ENCODE data around the gene SLC26A1.
A peak's percentile ranks its signal among the peaks of the same experiment; 100 is the strongest.
"Not testable (repeated sequence)": the region's sequence is repeated elsewhere in the genome, so short reads cannot be mapped to it uniquely, and the experiment has no call there.

The SLC26A1 gene

DNA sequence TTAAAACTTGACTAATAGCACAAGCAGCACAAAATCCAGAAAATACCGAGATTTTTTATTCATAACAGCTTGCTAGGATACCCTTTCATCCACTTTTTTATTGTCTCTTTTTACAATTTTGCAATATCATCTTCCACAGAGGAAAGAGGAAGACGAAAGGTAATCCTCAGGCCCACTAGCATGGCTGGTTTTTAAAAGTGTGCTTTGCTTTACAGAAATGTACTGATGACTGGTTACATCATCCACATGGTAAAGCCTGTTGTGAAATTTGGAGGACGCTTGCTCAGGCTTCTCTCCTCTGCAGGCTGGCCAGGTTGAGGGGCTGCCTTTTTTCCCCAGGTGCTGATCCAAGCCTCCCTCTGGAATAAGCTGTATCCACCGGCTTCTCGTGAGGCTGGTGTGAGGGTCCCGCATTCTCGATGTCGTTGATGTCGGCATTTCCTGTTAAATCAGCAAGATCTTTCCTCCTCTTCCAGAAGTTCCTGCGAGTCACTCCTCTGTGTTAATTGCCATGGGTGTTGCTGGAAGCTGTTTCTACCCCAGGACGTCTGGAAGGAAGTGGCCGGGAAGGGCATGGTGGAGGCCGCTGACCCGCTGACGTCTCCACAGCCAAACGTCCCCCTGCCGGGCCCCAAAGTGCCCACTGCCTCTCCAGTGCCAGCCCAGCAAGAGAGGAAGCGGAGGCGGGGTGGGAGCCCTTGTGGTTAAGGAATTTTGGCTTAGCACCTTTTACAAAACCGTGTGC lies 14.1 kb downstream of the SLC26A1 start:
- peak; percentile 35 for DNase-seq

DNA sequence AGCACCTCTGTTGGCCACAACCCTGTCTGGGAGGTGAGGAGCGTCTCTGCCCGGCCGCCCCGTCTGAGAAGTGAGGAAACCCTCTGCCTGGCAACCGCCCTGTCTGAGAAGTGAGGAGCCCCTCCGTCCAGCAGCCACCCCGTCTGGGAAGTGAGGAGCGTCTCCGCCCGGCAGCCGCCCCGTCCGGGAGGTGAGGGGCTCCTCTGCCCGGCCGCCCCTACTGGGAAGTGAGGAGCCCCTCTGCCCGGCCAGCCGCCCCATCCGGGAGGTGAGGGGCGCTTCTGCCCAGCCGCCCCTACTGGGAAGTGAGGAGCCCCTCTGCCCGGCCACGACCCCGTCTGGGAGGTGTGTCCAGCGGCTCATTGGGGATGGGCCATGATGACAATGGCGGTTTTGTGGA lies 17.2 kb downstream of the SLC26A1 start:
- DNase-seq = not testable (repeated sequence)

DNA sequence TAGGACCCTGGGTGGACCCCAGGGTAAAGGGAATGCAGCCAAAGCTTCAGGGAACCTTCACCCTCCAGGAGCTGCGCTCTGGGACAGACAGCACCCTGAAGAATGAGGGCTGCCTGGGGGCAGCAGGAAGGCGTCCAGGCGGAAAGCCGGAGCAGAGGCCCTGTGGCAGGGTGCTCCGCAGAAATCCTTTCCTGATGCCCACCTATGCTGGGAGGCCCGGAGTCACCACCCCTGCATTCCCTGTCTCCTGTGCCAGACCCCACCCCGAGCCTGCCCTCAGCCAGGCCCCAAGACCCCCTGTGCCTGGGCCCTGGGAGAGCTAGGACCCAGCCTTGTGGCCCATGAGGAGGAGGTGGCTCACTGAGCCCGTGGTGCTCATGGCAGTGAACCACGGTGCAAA lies 18.5 kb downstream of the SLC26A1 start:
- DNase-seq = no peak

DNA sequence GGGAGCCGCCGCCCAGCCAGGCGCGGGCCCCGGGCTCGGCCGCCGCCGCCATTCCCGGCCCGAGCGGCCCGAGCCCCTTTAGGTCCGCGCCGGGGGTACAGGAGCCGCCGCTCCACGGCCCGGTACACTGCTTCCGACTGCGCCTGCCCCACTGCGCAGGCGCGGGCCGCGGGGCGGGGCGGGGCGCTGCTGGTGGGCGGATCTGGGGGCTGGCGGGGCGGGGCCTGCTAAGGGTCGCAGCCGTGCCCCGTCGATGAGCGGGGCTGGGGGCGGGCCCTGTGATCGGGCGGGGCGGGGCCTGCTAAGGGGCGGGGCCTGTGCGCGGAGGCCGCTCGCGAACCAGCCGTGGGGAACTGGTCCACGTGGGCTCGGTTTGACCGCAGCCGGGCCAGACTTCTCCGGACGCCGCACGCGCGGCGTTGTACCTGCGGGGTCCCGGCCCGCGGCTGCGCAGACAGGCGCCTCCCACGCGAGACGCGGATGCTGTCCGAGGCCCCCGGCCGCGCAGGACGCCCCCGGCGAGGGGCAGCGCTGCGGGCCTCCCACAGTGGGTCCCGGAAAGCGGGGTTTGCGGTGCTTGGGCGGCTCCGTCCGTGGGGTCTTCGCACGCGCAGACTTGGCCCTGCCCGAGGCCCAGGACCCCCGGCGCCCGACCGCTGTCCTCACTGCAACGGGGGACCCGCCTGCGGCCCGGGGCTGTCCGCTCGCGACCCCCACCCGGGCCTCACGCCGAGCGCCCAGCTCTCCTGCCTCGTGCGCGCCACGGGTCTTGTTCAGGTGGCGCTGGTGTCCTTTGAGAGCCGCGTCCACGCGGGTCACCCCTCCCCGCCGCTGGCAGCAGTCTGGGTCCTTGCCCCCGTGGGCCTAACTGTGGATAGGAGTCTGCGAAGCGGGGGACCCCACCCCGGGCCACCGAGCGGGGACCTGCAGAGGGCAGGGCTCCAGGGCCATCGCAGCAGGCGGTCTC lies 19.5 kb downstream of the SLC26A1 start, which contains the start of gene DGKQ:
Gene DGKQ (minus strand): TSS at position 139 of the 967 bp plus-strand sequence. CDS start 87 bp downstream, at position 52.
- peak; percentile 82 for DNase-seq

DNA sequence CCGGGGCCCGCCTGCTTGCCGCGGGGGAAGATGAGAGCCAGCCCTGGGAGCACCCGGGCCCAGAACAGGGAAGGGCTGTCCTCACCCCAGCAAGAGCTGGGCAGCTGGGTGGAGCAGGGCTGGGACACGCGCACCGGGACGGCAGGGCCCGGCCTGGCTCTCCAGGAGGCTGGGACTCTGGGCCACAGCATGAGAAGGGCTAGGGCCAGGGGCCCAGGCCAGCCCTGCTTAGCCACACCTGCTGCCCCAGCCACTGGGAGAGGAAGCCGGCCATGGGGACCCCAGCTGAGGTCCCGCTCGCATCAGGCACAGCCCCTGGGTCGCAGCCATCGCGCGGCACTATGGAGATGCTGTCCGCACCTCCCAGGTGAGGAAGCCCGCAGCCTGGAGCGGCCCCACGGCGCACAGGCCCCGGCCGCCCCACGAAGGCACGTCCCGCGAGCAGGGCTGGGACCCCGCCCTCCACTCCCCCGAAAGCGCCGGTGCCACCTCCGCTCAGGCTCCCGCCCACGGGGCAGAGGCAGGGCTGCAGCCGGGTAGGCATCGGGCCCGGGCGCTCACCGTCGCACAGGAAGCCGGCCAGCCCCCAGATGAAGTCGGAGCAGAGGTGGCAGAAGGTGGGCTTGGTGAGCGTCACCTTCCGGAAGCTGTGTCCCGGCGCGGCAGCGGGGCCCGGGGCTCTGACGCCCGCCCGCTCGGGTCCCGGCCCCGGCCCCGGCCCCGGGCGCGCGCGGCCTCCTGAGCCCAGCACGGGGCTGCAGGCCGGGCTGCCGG lies 20.4 kb downstream of the SLC26A1 start:
- DNase-seq = peak; percentile 30

DNA sequence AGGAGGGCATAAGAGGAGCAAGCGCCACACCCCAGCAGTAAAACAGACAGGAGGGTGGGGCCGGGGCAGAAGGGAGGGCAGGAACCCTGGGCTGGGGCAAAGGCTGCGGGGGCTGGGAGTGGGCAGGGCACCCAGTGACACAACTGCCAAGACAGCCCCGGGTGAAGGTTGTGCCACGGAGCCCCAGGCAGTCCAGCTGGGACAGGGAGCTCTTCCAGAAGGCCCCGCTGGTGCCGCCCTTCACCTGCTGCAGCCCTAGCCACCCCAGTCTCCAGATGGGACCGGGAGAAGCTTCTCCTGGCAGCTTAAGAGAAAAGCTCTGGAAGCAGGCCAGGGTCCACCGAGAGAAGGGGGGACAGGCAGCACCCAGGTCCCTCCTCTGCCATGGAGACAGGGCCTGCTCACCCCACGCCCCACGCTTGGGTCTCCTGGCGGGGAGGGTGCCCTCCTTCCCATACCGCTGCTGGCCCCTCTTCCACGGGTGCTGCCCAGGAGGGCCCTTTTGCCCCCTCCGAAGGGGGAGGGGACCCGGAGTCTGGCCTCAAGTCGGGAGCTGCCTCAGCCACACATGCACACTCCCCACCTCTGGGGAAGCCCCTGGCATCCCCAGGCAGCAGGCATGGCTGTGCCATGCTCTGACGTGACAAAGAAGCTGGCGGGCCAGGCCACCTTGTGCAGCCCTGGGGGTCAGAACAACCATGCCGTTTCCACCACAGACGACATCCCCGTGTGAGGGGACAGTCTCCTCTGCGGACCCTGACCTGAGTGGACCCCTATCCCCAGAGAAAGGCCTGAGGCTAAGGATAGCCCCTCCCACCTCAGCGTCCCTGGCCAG lies 21.3 kb downstream of the SLC26A1 start:
- DNase-seq = no peak

DNA sequence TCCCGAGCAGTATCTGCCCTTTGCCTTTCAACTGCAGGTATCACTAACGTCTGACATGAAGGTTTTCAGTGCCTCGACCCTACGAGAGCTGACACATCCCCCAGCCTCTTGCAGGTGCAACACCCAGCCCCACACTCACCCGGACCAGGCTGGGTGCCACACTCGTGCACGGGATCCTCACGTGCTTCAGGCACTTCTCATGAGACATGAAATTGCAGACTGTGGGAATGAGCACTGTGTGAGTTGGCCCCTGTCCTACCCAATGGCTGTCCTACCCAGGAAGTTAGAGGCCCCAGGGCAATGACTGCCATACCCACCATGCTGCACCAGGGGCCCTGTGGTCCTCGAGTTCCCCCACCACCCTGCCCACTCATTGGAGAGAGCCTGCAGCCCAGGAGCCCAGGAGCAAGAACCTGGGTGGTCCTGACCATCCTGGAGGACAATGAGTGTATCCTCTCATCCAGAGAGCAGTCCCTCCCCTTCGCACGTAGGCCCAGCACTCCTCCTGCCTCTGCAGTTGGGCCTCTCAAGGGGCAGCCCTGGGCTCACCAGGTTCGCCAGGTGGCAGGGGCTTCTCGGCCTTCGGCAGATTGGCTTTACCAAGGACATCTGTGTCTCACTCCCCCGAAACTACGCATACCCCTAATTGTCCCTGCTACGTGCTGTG lies 22.2 kb downstream of the SLC26A1 start:
- peak; percentile 11 for DNase-seq

DNA sequence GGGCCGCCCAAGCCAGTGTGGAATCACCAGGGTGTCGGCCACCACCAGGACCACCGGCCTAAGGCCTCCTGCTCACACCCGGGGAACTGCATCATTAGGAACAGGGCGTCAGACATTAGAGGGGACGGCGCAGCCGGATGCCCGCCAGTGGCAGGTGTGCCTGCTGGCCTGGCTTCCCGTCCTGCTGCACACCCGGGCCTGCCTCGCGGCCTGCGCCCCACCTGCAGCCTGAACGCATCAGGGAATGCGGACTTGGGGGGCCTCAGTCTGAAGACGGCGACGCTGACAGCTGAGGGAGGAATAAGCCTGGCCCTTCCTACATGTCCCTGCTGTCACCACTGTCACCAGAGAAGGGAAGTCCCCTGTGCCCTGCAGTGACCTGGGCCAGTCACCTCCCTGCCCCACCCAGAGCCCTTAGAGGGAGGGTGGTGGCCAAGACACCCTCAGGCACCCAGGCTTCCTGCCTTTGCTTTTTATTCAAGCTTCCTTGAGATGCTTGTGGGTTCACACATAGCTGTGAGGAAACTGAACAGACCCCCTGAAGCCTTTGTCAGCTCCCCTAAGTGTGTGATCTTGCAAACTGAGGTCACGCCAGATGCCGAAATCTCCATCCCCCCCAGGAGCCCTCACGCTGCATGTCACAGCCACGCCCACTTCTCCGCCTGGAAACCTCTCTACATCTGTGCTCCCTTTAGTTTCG lies 23.0 kb downstream of the SLC26A1 start:
- no peak for DNase-seq

DNA sequence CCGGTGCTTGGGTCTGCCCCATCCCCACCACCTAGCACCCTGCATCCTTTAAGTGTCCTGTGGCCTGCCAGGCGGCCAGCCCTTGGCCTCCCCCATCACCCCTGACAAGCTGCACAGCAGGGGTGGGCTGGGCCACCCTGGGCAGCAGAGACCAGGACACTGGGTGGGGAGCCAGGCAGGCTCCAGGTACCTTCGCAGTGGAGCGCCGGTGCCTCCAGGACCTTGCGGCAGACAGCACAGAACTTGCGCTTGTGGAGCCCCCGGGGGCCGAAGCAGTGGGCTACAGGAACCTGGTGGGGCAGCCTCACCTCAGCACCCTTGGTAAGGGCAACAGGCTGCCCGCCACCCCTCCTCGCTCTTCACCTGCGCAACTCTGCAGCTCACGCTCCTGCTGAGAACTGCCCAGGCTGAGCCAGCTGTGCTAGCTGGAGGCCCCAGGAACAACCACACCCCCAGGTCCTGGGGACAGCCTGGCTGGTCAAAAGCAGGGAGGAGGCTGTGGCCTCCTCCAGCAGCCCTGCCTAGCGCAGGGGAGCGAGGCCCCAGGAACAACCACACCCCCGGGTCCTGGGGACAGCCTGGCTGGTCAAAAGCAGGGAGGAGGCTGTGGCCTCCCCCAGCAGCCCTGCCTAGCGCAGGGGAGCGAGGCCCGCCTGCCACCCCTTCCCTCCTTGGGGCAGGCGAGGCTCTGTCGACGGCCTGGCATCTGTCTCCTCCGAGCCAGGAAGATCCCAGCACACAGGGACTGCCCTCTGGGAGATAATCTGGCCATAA lies 24.4 kb downstream of the SLC26A1 start:
- no peak for DNase-seq

DNA sequence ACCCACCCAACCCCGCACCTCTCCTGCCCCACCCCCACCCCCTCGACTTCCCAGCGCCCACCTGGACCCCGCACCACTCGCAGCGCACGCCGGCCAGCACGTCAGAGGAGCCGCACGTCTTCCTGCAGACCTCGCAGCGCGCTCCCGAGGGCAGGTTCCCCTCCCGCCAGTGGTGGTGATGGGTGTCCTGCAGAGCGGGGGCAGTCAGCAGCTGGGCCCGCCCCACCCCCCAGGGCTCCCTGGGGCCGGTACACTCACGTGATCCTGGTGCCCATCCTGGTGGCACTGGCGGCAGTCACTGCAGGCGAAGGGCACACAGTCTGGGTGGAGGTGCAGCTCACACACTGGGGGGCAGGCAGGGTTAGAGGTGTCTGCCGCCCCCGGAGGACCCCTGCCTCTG lies 25.0 kb downstream of the SLC26A1 start:
- no peak for DNase-seq

DNA sequence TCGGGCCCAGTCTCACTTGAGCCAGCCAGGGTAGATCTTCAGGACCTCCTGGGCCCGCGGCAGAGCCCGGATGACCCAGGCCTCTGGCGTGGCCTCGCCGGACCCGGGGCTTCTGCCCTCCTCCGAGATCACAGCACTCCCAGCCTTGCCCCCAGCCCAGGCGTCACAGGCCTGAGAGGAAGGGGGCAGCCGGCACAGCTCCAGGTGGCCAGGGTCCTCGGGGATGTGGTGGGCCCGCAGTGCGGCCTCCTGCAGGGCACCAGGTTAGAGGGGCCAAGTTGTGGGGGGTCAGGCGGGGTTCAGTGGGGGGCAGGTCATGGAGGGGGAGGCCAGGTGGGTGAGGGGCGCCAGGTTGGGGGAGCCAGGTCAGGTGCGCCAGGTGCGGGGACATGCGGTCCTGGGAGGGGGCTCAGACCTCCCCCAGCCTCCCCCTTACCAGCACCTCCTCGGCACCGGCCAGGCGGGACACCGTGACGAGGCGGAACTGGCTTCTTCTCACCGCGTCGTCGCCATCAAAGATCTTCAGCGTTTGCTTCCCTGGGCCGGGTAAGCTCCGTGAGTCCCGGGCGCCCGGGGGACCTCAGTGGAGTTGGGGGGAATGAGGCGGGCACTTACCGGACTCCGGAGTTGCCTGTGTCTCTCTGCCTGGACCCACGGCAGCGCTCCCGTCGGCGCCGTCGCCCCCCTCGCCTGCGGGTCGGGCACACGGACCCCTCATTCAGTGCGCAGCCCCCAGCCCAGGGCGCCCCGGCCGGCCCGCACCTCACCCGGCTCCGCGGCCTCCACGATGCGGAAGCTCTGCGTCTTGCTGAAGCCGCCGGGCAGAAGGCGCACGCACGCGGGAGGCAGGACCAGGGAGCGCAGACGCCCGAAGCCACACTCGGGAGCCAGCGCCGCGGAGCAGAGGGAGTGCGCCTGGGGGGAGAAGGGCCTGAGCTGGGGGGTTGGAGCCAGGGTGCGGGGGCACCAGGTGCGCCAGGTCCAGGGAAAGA lies 25.8 kb downstream of the SLC26A1 start:
- DNase-seq = no peak

DNA sequence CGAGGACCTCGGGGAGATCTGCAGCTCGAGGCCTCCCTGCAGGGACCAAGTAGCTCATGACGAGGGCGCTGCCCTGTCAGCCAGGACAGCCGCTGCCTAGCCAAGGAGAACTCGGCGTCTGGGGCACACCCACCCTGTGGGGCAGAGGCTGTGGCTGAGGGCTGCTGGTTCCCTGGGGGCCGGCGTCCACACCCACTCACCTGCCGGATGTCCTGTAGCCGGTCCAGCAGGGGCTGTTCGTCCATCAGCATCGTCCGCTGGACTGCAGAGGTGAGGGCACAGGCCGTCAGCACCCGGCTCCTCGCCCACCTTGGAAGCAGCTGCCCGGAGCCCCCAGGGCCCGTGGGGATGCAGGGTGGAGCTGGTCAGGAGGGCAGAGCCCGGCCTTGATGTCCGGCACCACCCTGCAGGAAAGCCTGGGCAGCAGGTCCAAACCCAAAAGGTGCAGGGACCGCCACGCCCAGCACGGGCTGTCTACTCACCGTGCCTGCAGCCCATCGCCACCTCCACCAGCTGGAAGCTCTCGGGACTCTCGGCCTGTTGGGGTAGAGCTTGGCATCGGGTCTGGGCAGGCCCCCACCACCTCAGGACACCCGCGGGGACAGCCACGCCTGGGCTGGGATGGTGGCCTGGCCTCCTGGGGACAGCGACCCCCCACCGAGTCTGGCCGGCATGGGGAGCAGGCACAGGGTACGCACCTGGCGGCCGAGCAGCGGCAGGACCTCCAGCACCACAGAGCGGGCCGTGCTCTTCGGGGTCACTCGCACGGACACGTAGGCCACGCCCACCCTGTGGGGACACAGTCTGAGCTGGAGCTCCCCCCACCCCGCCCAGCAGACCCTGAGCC lies 26.7 kb downstream of the SLC26A1 start:
- DNase-seq = no peak

DNA sequence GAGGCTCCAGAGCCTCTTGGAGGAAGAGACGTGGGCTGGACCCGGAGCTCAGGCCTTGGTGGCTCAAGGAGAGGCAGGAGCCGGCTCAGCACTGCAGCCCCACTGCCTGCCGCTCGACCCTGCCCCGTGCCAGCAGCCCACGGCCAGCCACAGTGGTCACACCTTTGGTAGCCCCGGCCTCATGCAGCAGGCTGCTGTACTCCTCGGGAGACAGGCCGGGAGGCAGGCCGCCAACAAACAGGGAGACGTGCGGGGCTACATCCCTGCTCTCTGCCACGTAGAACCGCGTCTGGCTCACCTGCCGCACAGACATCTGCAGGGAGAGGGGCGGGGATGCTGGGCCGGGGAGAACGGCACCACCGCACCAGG lies 27.5 kb downstream of the SLC26A1 start:
- no peak for DNase-seq

DNA sequence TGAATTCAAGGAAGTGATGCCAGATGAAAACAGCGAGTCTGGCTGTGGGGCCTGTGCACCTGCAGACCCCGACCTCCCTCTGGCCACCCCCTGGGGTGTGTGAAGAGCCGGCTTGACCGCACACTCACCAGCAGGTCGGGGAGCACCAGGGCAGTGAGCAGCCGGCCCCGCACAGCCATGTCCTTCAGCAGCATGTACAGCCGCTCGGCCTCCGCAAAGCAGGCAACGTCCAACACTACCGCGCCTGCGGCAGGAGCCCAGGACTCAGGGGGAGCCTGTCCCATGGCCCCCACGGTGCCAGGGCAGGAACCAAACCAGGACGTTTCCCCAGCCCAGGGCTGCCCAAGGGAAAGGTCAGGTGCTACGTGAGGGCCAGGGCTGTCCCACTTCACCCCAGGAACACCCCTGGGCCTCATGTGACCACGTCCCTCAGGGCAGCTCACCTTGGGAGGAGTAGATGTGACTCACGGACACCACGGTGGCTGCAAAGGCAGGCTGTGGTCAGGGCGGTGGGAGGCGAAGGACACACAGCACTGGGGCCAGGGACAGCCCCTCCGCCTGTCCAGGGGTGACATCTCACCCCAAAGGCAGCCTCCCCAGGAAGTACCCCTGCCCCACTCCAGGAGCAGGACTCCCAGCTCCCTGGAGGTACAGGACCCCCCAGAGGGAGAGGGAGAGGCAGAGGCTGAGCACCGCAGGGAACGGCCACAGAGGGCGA lies 28.0 kb downstream of the SLC26A1 start:
- no peak for DNase-seq

DNA sequence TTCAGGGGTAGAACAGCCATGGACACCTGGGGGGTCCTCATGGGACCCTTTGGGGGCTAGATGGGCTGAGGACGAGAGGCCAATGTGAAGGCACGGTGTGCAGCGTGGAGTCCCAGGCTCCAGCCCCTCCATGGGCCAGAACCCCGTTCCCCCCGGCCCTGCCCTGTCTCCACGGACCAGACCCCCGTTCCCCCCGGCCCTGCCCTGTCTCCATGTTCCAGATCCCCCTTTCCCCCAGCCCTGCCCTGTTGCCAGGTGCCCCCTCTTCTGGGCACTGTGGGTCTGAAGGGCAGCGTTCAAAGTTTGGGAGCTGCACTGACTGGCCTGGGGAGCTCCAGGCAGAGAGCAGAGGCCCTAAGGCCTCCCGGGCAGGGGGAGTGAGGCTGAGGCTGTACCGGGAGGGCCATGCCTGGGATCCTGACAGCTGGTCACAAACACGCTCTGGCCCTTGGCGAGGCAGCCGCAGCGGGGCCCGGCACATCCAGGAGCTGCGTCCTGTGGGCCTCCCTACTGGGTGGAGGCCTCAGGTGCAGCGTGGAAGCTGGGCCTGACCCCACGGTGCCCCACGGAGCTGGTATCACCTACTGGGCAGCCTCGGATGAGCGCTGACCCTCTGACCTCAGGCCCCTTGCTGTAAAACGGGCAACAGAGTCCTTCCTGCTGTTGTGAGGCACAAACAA lies 28.7 kb downstream of the SLC26A1 start:
- no peak for DNase-seq
